GM12878 (cell line): Measurements from ENCODE around the gene CNTN2.

ENCODE experiments used
- CREM ChIP-seq: IDR thresholded peaks from 2 replicates; pipeline ENCODE4 v1.6.1; 2014; ENCODE audit warnings: antibody characterized with exemption, low read depth
- CTCF ChIP-seq, 3 experiments: IDR thresholded peaks in 2 of 3; conservative IDR thresholded peaks in 1 of 3; 2 replicates each; pipeline ENCODE4 v1.5.1; 2011; ENCODE audit warnings: low read depth in 3 of 3, low read length in 3 of 3, mild to moderate bottlenecking in 3 of 3, control low read depth in 2 of 3, moderate library complexity in 2 of 3, inconsistent platforms in 1 of 3, mixed read lengths in 1 of 3; ENCODE audit not compliant: control insufficient read depth in 2 of 3, insufficient read depth in 1 of 3; ENCODE audit errors: extremely low read depth in 1 of 3
- NRF1 ChIP-seq: conservative IDR thresholded peaks from 2 replicates; pipeline ENCODE4 v1.6.1; 2011; ENCODE audit warnings: mild to moderate bottlenecking, low read depth, low read length, improper control_type of control experiment
- POLR2A ChIP-seq: IDR thresholded peaks from 2 replicates; pipeline ENCODE4 v1.6.1; 2011; ENCODE audit warnings: low read depth, mild to moderate bottlenecking, low read length
- PRDM15 ChIP-seq: fragments of 450-650 bp; formaldehyde crosslinking; IDR thresholded peaks from 2 replicates; pipeline ENCODE4 v1.4.0; 2020; ENCODE audit warnings: mild to moderate bottlenecking, moderate library complexity
- TAF1 ChIP-seq: IDR thresholded peaks from 2 replicates; pipeline ENCODE4 v1.6.1; 2011; ENCODE audit warnings: mild to moderate bottlenecking, low read depth, low read length, borderline replicate concordance

- TF ChIP-seq CTCF (IDR thresholded peaks at IDR 0.05 in 2 of 3, conservative IDR thresholded peaks at IDR 0.05 in 1 of 3; ENCODE audit: control insufficient read depth in 2 of 3, extremely low read depth in 1 of 3, insufficient read depth in 1 of 3, low read depth in 3 of 3, low read length in 3 of 3) (no peak), POLR2A (no peak), NRF1 (no peak), CREM (no peak), TAF1 (no peak), PRDM15 (CRISPR knock-in tag) (no peak)
Observed at GRCh38 chr1:205017766-205018165, 25.2 kb upstream of the CNTN2 start.
